GM23338 (cell line): ENCODE data around the gene ETV6. TPM values are rescaled to one million over a fixed set of nuclear protein-coding genes. Genes with fewer than 3 reads are reported as not detected.

Source experiments
- ATAC-seq: fragments of 200-7000 bp; cut with Tn5 transposase; 3 replicates; pipeline ENCODE4 v1.9.1; 2020
- DNase-seq: peaks from one replicate; pipeline ENCODE4 v3.0.0-alpha.2; 2015; ENCODE audit warnings: low spot score
- H2AFZ ChIP-seq: fragments of 200-600 bp; sonication (generic); 2 replicates; pipeline ENCODE4 v1.8.0; 2016; ENCODE audit warnings: antibody characterized with exemption, mild to moderate bottlenecking, moderate library complexity
- H3F3A ChIP-seq: fragments of 200-600 bp; sonication (generic); replicated peaks from 2 replicates; pipeline ENCODE4 v1.8.0; 2017; ENCODE audit warnings: antibody characterized with exemption, mixed run types, low read depth
- H3K27ac ChIP-seq: fragments of 200-600 bp; sonication (generic); 2 replicates; pipeline ENCODE4 v1.6.1; 2016; ENCODE audit warnings: low read depth
- H3K27me3 ChIP-seq: fragments of 200-600 bp; sonication (generic); 2 replicates; pipeline ENCODE4 v1.8.0; 2016; ENCODE audit warnings: mild to moderate bottlenecking, mixed run types, moderate library complexity; ENCODE audit not compliant: insufficient read depth
- H3K36me3 ChIP-seq: fragments of 200-600 bp; sonication (generic); 2 replicates; pipeline ENCODE4 v1.8.0; 2016; ENCODE audit warnings: mild to moderate bottlenecking; ENCODE audit not compliant: insufficient read depth
- H3K4me1 ChIP-seq: fragments of 200-600 bp; sonication (generic); 2 replicates; pipeline ENCODE4 v1.8.0; 2016; ENCODE audit warnings: mild to moderate bottlenecking, moderate library complexity; ENCODE audit not compliant: insufficient read depth
- H3K4me2 ChIP-seq: fragments of 200-600 bp; sonication (generic); 2 replicates; pipeline ENCODE4 v1.7.1; 2017; ENCODE audit warnings: mixed run types
- H3K4me3 ChIP-seq: fragments of 200-600 bp; sonication (generic); 2 replicates; pipeline ENCODE4 v1.6.1; 2016; ENCODE audit warnings: mixed run types
- H3K79me2 ChIP-seq: fragments of 200-600 bp; sonication (generic); replicated peaks from 2 replicates; pipeline ENCODE4 v1.8.0; 2017; ENCODE audit warnings: mild to moderate bottlenecking; ENCODE audit not compliant: insufficient read depth
- H3K9me2 ChIP-seq: fragments of 200-600 bp; sonication (generic); 2 replicates; pipeline ENCODE4 v1.8.0; 2017; ENCODE audit not compliant: insufficient read depth
- H4K20me1 ChIP-seq: fragments of 200-600 bp; sonication (generic); replicated peaks from 2 replicates; pipeline ENCODE4 v1.8.0; 2017; ENCODE audit warnings: mild to moderate bottlenecking; ENCODE audit not compliant: insufficient read depth
- H3K27ac Mint-ChIP-seq: 2 replicates; pipeline ENCODE4 v1.8.0; 2020; ENCODE audit warnings: inconsistent platforms, mild to moderate bottlenecking, moderate library complexity, mixed read lengths
- H3K27me3 Mint-ChIP-seq: 3 replicates; pipeline ENCODE4 v1.8.0; 2022; ENCODE audit warnings: low read depth, mild to moderate bottlenecking, moderate library complexity, mixed read lengths, inconsistent platforms; ENCODE audit not compliant: insufficient read depth, poor library complexity
- H3K36me3 Mint-ChIP-seq: 3 replicates; pipeline ENCODE4 v1.8.0; 2021; ENCODE audit warnings: low read depth, mild to moderate bottlenecking, inconsistent platforms, moderate library complexity, mixed read lengths
- H3K4me1 Mint-ChIP-seq: 3 replicates; pipeline ENCODE4 v1.8.0; 2020; ENCODE audit warnings: mild to moderate bottlenecking, inconsistent platforms, mixed read lengths
- H3K4me3 Mint-ChIP-seq: 3 replicates; pipeline ENCODE4 v1.8.0; 2021; ENCODE audit warnings: moderate library complexity, mild to moderate bottlenecking, inconsistent platforms, mixed read lengths
- H3K9me3 Mint-ChIP-seq: 3 replicates; pipeline ENCODE4 v1.8.0; 2020; ENCODE audit warnings: moderate library complexity, mild to moderate bottlenecking, inconsistent platforms, mixed read lengths
- CREB1 ChIP-seq: fragments of 250-450 bp; sonication (Bioruptor Pico); IDR thresholded peaks from 2 replicates; pipeline ENCODE4 v1.5.0; 2020; ENCODE audit warnings: low read depth, mild to moderate bottlenecking, moderate library complexity
- CTCF ChIP-seq, 2 experiments: fragments of 200-600 bp in 1 of 2; sonication (generic) in 1 of 2; conservative IDR thresholded peaks; 2 replicates each; pipeline versions ENCODE4 v1.5.1 to v1.6.1; 2016 to 2017; ENCODE audit warnings: antibody characterized with exemption in 2 of 2, low read depth in 2 of 2, mild to moderate bottlenecking in 2 of 2, moderate library complexity in 1 of 2
- ETS1 ChIP-seq: IDR thresholded peaks from 2 replicates; pipeline ENCODE4 v1.6.1; 2016; ENCODE audit warnings: antibody characterized with exemption
- EZH2 ChIP-seq: fragments of 200-600 bp; sonication (generic); IDR thresholded peaks from one replicate; pipeline ENCODE4 v1.8.0; 2017; ENCODE audit warnings: antibody characterized with exemption, mild to moderate bottlenecking, low read depth; ENCODE audit not compliant: unreplicated experiment
- EZH2phosphoT487 ChIP-seq: fragments of 200-600 bp; sonication (generic); IDR thresholded peaks from one replicate; pipeline ENCODE4 v1.8.1; 2018; ENCODE audit warnings: antibody characterized with exemption; ENCODE audit not compliant: unreplicated experiment
- JUNB ChIP-seq: IDR thresholded peaks from one replicate; pipeline ENCODE4 v1.6.1; 2016; ENCODE audit warnings: antibody characterized with exemption; ENCODE audit not compliant: unreplicated experiment
- NANOG ChIP-seq: IDR thresholded peaks from 2 replicates; pipeline ENCODE4 v1.6.1; 2016; ENCODE audit warnings: antibody characterized with exemption, borderline replicate concordance
- POLR2AphosphoS5 ChIP-seq: IDR thresholded peaks from 2 replicates; pipeline ENCODE4 v1.6.1; 2016; ENCODE audit warnings: antibody characterized with exemption, low read depth
- REST ChIP-seq: IDR thresholded peaks from one replicate; pipeline ENCODE4 v1.6.1; 2018; ENCODE audit warnings: antibody characterized with exemption; ENCODE audit not compliant: unreplicated experiment
- STAT1 ChIP-seq: IDR thresholded peaks from one replicate; pipeline ENCODE4 v1.6.1; 2016; ENCODE audit warnings: antibody characterized with exemption; ENCODE audit not compliant: unreplicated experiment
- ZNF114 ChIP-seq: fragments of 250-450 bp; sonication (Bioruptor Pico); IDR thresholded peaks from 2 replicates; pipeline ENCODE4 v1.5.0; 2020; ENCODE audit warnings: mild to moderate bottlenecking, moderate library complexity
- ZNF331 ChIP-seq: fragments of 250-450 bp; sonication (Bioruptor Pico); IDR thresholded peaks from 2 replicates; pipeline ENCODE4 v1.5.0; 2020; ENCODE audit warnings: low read depth, mild to moderate bottlenecking, moderate library complexity
- ZNF462 ChIP-seq: fragments of 250-450 bp; sonication (Bioruptor Pico); IDR thresholded peaks from 2 replicates; pipeline ENCODE4 v1.5.0; 2020; ENCODE audit warnings: mild to moderate bottlenecking, moderate library complexity
- polyA plus RNA-seq: library from polyadenylated mRNA; unstranded; fragments of >200 nt; fragmentation: Nextera tagmentation; extraction: Ambion mirVana; gene quantifications from 2 replicates; pipeline ENCODE4 v1.2.1, GENCODE V29; 2016
- total RNA-seq: library from RNA; depleted of rRNA; stranded (reverse); fragments of >200 nt; shearing (Covaris generic); gene quantifications from 2 replicates; pipeline ENCODE4 v1.2.3, GENCODE V29; 2014

Gene ETV6
- total and polyA plus RNA-seq, 2 experiments from 2014 or later: 7.5 to 15.1 TPM

- no peak overlapping the region for H3K4me3 ChIP-seq
- H3K4me1 ChIP-seq: peaks cover 35% of the 10 kb centered on the region
- peaks cover 4% of the 10 kb centered on the region; the same call in 1 of the 2 replicates for H3K9me2 ChIP-seq
- 0 out of 2 replicates have a peak overlapping the region, but pooled peaks have one; percentile 43 for H3K27ac Mint-ChIP-seq
- peak overlapping the region; percentile 54; the same call in 1 of the 2 replicates for H3K4me2 ChIP-seq
- peaks cover under 1% of the 10 kb centered on the region; the same call in 1 of the 2 replicates for H4K20me1 ChIP-seq
- H3K4me1 Mint-ChIP-seq: peaks cover 36% of the 10 kb centered on the region
- H3K36me3 Mint-ChIP-seq: no peaks in the 10 kb centered on the region
- DNase-seq (no peak), ATAC-seq (peak; percentile 21; the same call in 2 of the 3 replicates)
- no peaks in the 10 kb centered on the region for H3K9me3 Mint-ChIP-seq
- peak overlapping the region; percentile 39; the same call in 1 of the 2 replicates for H3K27ac ChIP-seq
- H3K27me3 ChIP-seq: no peaks in the 10 kb centered on the region
- peaks cover 3% of the 10 kb centered on the region for H3K27me3 Mint-ChIP-seq
- no peaks in the 10 kb centered on the region for H3F3A ChIP-seq
- no peaks in the 10 kb centered on the region for H3K36me3 ChIP-seq
- H2AFZ ChIP-seq: no peak overlapping the region
- no peak for TF ChIP-seq JUNB
- TF ChIP-seq CTCF (conservative IDR thresholded peaks at IDR 0.05; ENCODE audit: low read depth in 2 of 2): no peak
- no peak for TF ChIP-seq EZH2phosphoT487
- no peak for TF ChIP-seq CREB1 (CRISPR knock-in tag)
- TF ChIP-seq ETS1: no peak
- TF ChIP-seq NANOG: no peak
- no peak for TF ChIP-seq ZNF462 (CRISPR knock-in tag)
- TF ChIP-seq EZH2: no peak
- TF ChIP-seq STAT1: no peak
- no peak for TF ChIP-seq POLR2AphosphoS5
- TF ChIP-seq REST: no peak
- TF ChIP-seq ZNF114 (CRISPR knock-in tag): no peak
- TF ChIP-seq ZNF331: no peak
- H3K4me3 Mint-ChIP-seq: no peak overlapping the region; the same call in 2 of the 3 replicates
- peaks cover 31% of the 10 kb centered on the region; the same call in 1 of the 2 replicates for H3K79me2 ChIP-seq
These were observed 52.0 kb downstream of the ETV6 start for GRCh38 chr12:11701433-11701832.
